Right renal cortex interstitium (tissue), 3 donors: ENCODE results near the gene GRB10. TPM values are rescaled to one million over a fixed set of nuclear protein-coding genes. Genes with fewer than 3 reads are reported as not detected.

Source experiments
- DNase-seq, 3 donors: peaks; one replicate each; pipeline ENCODE4 v3.0.0-alpha.2; 2013; ENCODE audit warnings: low read depth in 3 of 3, low spot score in 2 of 3
- polyA plus RNA-seq, 3 donors: library from polyadenylated mRNA; unstranded; fragments of 120-200 nt; gene quantifications; one replicate each; pipeline ENCODE4 v1.2.1, GENCODE V29; 2013; ENCODE audit not compliant: insufficient read length in 3 of 3

GRB10 gene
- polyA plus RNA-seq, 3 donors: 25.4 to 33.5 (median 29.4) TPM

DNA sequence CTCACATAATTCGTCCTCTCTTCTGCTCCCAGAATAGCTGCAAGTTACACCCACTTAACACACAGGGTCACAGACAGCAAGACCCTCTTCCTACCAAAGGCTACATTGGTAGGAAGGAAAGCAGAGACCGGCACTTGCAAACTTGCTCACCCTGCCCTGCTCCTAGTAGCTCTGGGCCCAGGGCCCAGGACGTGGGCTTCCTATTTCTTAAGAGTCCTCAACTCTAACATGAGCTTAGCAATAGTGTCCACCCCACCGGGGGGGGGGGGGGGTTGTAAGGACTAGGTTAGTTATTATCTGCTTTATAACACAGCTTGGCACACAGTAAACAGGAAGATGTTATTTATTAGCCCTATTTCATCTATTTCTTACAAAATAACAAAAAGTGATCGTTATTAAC, 106.6 kb downstream of the GRB10 start:
- no peak for DNase-seq

- no peak for DNase-seq
These were observed 107.5 kb downstream of the GRB10 start for GRCh38 chr7:50674896-50675835.

- DNase-seq: no peak
These were observed 108.4 kb downstream of the GRB10 start for GRCh38 chr7:50674299-50674698.

DNA sequence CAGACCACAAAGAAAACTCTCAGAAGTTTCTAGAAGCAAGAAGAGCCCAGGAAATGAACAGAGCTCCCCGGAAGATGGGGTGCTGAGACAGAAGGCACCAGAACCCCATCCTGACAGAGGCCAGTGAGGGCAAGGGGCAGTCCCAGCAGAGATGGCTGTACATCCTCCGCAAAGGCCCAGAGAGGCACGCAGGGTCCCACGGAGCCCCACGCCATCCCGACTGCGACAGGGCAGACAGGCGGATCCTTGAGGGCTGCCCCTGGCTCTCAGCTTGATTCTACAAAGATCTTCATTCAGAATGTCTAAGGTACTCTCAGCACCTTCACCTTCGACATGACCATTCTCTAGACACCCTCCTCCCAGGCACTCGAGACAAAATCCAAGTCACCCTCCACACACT, 109.6 kb downstream of the GRB10 start:
- DNase-seq: no peak

GRCh38 chr7:50672045-50672444, 110.7 kb downstream of the GRB10 start:
- no peak for DNase-seq

DNA sequence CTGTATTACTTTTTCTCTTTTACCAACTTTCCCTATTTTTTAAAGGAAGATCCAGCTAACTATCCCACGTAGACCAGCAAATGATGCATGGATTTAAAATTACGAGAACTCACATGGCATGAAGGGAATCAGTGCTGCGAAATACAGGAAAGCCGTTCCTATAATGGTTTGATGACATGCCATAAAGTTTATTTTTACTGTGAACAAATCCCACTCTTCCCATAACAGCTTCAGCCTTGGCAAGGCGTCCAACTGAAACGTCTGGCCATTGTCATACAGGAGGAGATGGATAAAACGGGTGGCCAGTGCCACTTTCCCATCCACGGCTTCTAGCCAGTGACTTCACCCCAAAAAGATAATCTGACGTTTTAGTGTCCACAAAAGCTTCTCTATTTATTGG, 111.3 kb downstream of the GRB10 start:
- DNase-seq: no peak

DNA sequence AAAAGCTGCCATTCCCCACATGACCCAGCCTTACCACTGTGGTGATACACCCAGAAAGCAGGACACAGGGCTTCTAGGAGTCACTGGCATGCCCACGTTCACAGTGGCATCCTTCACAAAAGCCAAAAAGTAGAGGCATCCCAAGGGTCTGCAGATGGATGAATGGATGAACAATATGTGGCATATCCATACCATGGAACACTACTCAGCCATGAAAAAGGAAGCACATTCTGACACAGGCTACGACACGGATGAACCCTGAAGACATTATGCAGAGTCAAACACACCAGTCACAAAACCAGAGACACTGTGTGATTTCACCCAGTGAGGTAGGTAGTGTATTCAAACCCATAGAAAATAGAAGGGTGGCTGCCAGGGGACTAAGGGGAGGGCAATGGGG, 112.8 kb downstream of the GRB10 start:
- DNase-seq: no peak

DNA sequence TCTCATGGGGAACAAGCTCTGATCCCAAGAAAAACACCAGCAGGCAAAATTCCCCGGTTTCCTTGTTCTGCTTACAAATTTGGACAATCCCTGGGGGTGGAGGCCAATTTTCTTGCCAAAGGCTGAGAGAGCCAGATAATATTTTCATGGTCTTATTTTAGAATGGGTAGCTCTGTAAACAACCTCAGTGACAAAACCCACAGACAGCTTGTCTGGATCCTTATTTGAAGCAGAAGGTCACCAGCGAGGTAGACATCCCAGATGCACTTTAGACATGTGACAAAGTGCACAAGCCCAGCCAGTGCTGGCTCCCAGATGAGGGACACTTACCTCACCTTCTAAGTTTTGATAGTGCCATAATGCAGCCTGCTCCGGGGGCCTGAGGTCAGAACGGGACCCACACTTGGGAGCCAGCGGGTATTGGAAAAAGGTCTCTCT, 114.9 kb downstream of the GRB10 start:
- DNase-seq: no peak

DNA sequence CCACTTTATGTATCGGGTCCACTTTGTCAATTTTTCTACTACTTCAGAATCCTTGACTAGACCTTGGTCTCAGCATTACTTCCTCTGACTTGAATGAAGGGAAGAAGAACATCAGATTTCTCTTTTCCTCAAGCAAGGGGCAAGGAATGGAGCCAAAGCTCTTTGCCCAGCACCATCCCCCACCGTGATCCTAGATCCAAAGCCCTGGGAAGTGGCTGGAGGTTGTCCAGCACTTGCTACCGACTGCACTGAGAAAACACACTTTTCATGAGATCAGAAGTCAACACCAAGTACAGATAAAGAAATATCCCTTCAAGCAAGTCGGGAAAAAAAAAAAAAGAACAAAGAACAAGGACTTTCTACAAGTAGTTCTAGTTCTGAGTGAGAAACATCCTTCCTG, 115.4 kb downstream of the GRB10 start:
- no peak for DNase-seq

DNA sequence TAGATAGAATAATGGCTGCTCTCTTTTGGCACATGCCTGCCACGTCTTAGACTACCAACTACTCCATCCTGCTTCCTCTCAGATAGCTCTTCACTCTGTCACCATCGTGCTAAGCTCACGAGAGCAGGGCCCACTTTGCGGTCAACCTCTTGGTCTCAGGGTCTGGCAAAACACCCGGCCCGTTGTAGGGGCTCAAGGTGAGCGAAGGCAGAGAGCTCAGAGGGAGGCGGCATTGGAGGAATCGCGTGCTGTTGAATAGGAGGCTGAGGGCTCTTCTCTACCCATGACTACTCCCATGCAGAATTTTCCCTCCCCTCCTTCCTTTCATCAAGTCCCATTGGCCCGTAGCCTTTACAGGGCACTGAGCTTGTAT, 116.6 kb downstream of the GRB10 start:
- DNase-seq: no peak

DNA sequence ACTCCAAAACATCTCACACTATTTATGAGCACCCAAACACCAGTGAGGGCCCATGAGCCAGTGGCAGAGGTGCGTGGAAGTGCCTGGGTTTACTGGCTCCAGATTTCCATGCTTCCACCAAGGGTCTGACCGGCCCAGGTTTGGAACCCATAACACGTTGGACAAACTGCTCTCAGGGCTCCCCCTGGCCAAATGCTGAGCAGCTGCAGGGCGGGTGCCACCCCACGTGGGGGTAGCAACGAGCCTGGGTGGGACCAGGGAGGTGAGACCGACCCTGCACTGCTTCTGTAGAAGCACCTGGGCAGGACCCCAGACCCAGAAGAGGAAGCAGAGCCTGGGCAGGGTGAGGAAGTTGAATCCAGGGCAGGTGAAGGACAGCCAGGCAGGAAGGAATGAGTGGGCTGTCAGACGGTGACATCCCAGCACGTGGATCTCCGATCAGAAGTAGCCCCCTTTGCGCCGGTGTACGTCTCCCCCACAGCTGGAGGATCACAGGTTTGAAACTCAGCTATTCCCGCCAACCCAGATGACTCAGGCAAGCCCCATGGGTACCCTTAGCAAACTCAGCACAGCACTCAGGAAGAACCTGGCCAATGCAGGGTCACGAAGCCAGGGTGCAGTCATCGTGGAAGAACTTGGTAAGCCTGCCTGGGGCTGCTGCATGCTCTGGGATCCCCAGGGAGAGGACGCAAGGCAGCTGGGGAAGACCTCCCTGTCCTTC, 117.1 kb downstream of the GRB10 start:
- DNase-seq: no peak

DNA sequence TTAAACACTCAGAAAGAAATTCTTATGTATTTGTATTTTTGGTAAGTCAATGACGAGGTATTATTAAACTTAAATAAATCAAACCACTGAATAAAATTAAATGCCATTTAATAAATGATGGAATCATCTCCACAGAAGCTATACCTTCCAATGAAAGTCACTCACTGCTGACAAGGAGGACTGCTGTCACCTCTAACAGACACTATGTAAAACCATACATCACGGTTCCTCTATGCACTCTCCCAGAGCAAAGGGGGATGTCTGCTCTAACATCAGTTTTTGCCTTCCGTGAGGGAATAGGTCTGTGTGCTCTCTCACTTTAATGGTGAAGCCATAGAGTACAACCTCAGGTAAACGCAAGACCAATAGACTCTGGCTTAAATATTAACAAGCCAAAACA, 117.8 kb downstream of the GRB10 start:
- no peak for DNase-seq

- DNase-seq: no peak
These were observed 118.2 kb downstream of the GRB10 start for GRCh38 chr7:50664461-50664922.

GRCh38 chr7:50663396-50664102, 119.1 kb downstream of the GRB10 start:
- DNase-seq: no peak

GRCh38 chr7:50662996-50663395, 119.7 kb downstream of the GRB10 start:
- DNase-seq: no peak

DNA sequence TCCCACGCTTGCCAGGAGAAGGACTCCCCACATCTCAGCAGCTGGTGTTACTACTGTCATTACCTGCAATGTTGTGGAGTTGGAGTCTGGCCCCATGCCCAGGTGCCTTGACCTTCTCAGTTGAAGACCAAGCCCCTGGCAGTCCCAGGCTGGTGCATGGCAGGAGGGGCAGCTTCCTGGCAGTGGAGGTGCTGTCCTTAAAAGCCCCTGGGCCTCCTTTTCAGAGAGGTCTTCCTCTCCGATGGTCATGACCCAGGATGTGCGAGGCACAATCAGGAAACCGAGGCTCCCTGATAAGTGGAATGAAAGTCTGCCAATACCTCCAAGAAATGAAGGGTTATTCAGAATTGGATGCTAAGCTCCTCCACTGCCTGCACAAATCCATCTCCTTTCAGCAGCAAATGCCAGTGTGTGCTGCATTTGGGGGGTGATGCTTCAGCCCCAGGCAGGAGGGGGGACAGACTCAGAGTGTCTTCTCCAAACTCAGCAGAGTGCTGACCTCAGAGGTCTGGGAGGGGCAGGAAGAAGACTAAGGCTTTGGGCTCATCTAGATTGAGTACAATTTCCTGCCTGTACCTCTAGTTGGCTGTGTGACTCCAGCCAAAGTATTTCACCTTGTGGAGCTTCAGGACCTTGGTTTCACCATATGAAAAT, 120.5 kb downstream of the GRB10 start:
- no peak for DNase-seq

- DNase-seq: no peak
These were observed 121.2 kb downstream of the GRB10 start for GRCh38 chr7:50661345-50662040.

GRCh38 chr7:50660830-50661175, 121.9 kb downstream of the GRB10 start:
- no peak for DNase-seq

- DNase-seq: no peak
These were observed 122.5 kb downstream of the GRB10 start for GRCh38 chr7:50660040-50660829.
